Keratinocyte (primary cell): ENCODE results near the gene FGF22. TPM values are rescaled to one million over a fixed set of nuclear protein-coding genes. Genes with fewer than 3 reads are reported as not detected.
"Not testable (repeated sequence)": the region's sequence is repeated elsewhere in the genome, so short reads cannot be mapped to it uniquely, and the experiment has no call there.

ENCODE experiments used
- DNase-seq: peaks from one replicate; pipeline ENCODE4 v3.0.0-alpha.2; 2011; ENCODE audit warnings: low read depth, missing footprints, low spot score
- FAIRE-seq: peaks from 2 replicates; lab custom pipeline; 2011; peaks lifted over from hg19 to GRCh38; lab: Jason Lieb, UNC
- H2AFZ ChIP-seq: 2 replicates; pipeline ENCODE4 v1.6.0; 2012; ENCODE audit warnings: low read length, control low read depth, inconsistent platforms; ENCODE audit not compliant: control insufficient read depth
- H3K27ac ChIP-seq: 2 replicates; pipeline ENCODE4 v1.5.1; 2011; ENCODE audit warnings: low read length; ENCODE audit not compliant: control insufficient read depth, insufficient read depth
- H3K27me3 ChIP-seq: 3 replicates; pipeline ENCODE4 v1.6.0; 2011; ENCODE audit warnings: low read length; ENCODE audit not compliant: control insufficient read depth, insufficient read depth; ENCODE audit errors: extremely low read depth
- H3K36me3 ChIP-seq, 2 experiments: 2 replicates in 1 of 2; 3 replicates in 1 of 2; pipeline ENCODE4 v1.5.1; 2011; ENCODE audit warnings: low read length in 2 of 2, mild to moderate bottlenecking in 1 of 2; ENCODE audit not compliant: control insufficient read depth in 2 of 2, insufficient read depth in 2 of 2; ENCODE audit errors: extremely low read depth in 1 of 2
- H3K4me1 ChIP-seq: 3 replicates; pipeline ENCODE4 v1.5.1; 2011; ENCODE audit warnings: low read length; ENCODE audit not compliant: control insufficient read depth, insufficient read depth; ENCODE audit errors: extremely low read depth
- H3K4me2 ChIP-seq: 3 replicates; pipeline ENCODE4 v1.6.0; 2011; ENCODE audit warnings: low read depth, low read length; ENCODE audit not compliant: control insufficient read depth, insufficient read depth; ENCODE audit errors: extremely low read depth
- H3K4me3 ChIP-seq, 3 experiments: fragments of 200-600 bp in 1 of 3; sonication (generic) in 1 of 3; 2 replicates in 2 of 3; 3 replicates in 1 of 3; pipeline ENCODE4 v1.5.1; 2011 to 2016; ENCODE audit warnings: low read length in 3 of 3, mild to moderate bottlenecking in 3 of 3, control low read depth in 2 of 3, inconsistent platforms in 1 of 3, low read depth in 1 of 3, mixed read lengths in 1 of 3, mixed run types in 1 of 3, moderate library complexity in 1 of 3; ENCODE audit not compliant: control insufficient read depth in 2 of 3, insufficient read depth in 2 of 3; ENCODE audit errors: extremely low read depth in 1 of 3
- H3K79me2 ChIP-seq: 2 replicates; pipeline ENCODE4 v1.6.0; 2012; ENCODE audit warnings: low read length; ENCODE audit not compliant: control insufficient read depth, insufficient read depth
- H3K9ac ChIP-seq: 3 replicates; pipeline ENCODE4 v1.6.0; 2011; ENCODE audit warnings: low read length; ENCODE audit not compliant: control insufficient read depth, insufficient read depth; ENCODE audit errors: extremely low read depth
- H3K9me1 ChIP-seq: 3 replicates; pipeline ENCODE4 v1.6.0; 2011; ENCODE audit warnings: low read length; ENCODE audit not compliant: control insufficient read depth, insufficient read depth; ENCODE audit errors: extremely low read depth
- H3K9me3 ChIP-seq: 2 replicates; pipeline ENCODE4 v1.5.1; 2012; ENCODE audit warnings: low read depth, low read length; ENCODE audit not compliant: control insufficient read depth
- H4K20me1 ChIP-seq: 3 replicates; pipeline ENCODE4 v1.6.0; 2011; ENCODE audit warnings: low read length; ENCODE audit not compliant: control insufficient read depth, insufficient read depth; ENCODE audit errors: extremely low read depth
- EZH2 ChIP-seq: IDR thresholded peaks from one replicate; pipeline ENCODE4 v1.6.1; 2012; ENCODE audit warnings: inconsistent platforms, mild to moderate bottlenecking, low read length, moderate library complexity
- dilution Hi-C: fragments of 300-500 bp; cut with MboI; formaldehyde crosslinking; loops from one replicate; pipeline ENCODE4 v1.7.0; 2020; ENCODE audit warnings: low sequenced_read_pairs; ENCODE audit not compliant: extremely low pct_ligation_motif_present
- polyA plus RNA-seq, 5 experiments: library from polyadenylated mRNA; depleted of rRNA in 3 of 5; stranded (reverse) in 3 of 5; stranded (forward) in 1 of 5; unstranded in 1 of 5; fragments of >200 nt; gene quantifications; 1 replicate in 1 of 5; 2 replicates in 3 of 5; 3 replicates in 1 of 5; pipeline versions ENCODE4 v1.2.1 to v1.2.3, GENCODE V29; 2011 to 2012; ENCODE audit warnings: missing spikeins in 2 of 5, low read depth in 1 of 5, low replicate concordance in 1 of 5
- TF ChIP-seq, protein P1 (sequence below), 3 experiments: IDR thresholded peaks in 1 of 3; conservative IDR thresholded peaks in 1 of 3; optimal IDR thresholded peaks in 1 of 3; 2 replicates in 2 of 3; 3 replicates in 1 of 3; pipeline versions ENCODE3 to v1.5.1; 2011; ENCODE audit warnings: low read length in 3 of 3, mild to moderate bottlenecking in 3 of 3, moderate library complexity in 2 of 3, control low read depth in 1 of 3, inconsistent platforms in 1 of 3; ENCODE audit not compliant: insufficient read depth in 2 of 3; ENCODE audit errors: extremely low read depth in 1 of 3

FGF22 gene
- polyA plus RNA-seq, 1 donor (not counting 4 experiments of a cell fraction or from before 2014, with no cell fraction given): not detected

DNA sequence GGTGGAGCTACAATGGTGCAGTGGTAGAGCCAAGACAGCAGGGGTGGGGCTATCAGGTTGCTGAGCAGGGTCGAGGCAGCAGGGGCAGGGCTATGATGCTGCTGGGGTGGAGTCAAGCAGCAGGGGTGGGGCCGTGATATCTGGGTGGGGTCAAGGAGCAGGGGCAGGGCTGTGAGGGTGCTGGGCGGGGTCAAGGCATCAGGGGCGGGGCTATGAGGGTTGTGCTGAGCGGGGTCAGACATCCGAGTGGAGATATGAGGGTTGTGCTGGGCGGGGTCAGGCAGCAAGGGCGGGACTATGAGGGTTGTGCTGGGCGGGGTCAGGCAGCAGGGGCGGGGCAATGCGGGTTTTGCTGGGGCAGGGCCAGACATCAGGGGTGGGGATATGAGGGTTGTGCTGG is 35.3 kb upstream of the FGF22 start:
- no peaks in the 10 kb centered on the region for H3K4me1 ChIP-seq
- FAIRE-seq (no peak), DNase-seq (no peak)
- H2AFZ ChIP-seq: no peak overlapping the region
- no peaks in the 10 kb centered on the region for H3K9me3 ChIP-seq
- TF ChIP-seq EZH2: no peak
- TF ChIP-seq, protein P1, sequence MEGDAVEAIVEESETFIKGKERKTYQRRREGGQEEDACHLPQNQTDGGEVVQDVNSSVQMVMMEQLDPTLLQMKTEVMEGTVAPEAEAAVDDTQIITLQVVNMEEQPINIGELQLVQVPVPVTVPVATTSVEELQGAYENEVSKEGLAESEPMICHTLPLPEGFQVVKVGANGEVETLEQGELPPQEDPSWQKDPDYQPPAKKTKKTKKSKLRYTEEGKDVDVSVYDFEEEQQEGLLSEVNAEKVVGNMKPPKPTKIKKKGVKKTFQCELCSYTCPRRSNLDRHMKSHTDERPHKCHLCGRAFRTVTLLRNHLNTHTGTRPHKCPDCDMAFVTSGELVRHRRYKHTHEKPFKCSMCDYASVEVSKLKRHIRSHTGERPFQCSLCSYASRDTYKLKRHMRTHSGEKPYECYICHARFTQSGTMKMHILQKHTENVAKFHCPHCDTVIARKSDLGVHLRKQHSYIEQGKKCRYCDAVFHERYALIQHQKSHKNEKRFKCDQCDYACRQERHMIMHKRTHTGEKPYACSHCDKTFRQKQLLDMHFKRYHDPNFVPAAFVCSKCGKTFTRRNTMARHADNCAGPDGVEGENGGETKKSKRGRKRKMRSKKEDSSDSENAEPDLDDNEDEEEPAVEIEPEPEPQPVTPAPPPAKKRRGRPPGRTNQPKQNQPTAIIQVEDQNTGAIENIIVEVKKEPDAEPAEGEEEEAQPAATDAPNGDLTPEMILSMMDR (optimal IDR thresholded peaks at IDR 0.05 in 1 of 3, IDR thresholded peaks at IDR 0.05 in 1 of 3, conservative IDR thresholded peaks at IDR 0.05 in 1 of 3; ENCODE audit: extremely low read depth in 1 of 3, insufficient read depth in 2 of 3, low read length in 3 of 3): no peak
- H3K9me1 ChIP-seq: no peaks in the 10 kb centered on the region
- no peak overlapping the region for H3K4me3 ChIP-seq
- no peaks in the 10 kb centered on the region for H3K36me3 ChIP-seq
- no peak overlapping the region for H3K27ac ChIP-seq
- H3K4me2 ChIP-seq: no peak overlapping the region
- dilution Hi-C loops: no loop called here
- no peak overlapping the region for H3K9ac ChIP-seq
- no peaks in the 10 kb centered on the region for H3K79me2 ChIP-seq
- peaks cover 3% of the 10 kb centered on the region for H3K27me3 ChIP-seq
- H4K20me1 ChIP-seq: no peaks in the 10 kb centered on the region

DNA sequence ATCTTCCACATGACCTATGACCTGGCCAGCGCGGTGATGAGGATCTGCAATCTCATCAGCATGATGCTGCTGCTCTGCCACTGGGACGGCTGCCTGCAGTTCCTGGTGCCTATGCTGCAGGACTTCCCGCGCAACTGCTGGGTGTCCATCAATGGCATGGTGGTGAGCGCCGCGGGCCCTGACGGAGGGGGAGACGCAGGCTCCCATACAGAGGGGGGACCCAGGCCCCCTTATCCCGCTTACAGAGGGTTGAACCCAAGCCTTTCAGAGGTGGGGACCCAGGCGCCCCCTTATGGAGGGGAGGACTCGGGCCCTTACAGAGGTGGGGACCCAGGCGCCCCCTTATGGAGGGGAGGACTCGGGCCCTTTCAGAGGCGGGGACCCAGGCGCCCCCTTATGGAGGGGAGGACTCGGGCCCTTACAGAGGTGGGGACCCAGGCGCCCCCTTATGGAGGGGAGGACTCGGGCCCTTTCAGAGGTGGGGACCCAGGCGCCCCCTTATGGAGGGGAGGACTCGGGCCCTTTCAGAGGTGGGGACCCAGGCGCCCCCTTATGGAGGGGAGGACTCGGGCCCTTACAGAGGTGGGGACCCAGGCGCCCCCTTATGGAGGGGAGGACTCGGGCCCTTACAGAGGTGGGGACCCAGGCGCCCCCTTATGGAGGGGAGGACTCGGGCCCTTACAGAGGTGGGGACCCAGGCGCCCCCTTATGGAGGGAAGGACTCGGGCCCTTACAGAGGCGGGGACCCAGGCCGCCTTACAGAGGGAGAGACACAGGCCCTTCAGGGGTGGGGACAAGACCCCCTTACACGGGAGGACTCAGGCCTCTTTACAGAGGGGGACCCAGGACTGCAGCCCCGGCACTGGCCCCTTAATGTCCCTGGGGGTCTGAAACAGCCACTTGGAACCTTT is 34.4 kb upstream of the FGF22 start:
- H3K27ac ChIP-seq, H3K9ac ChIP-seq, H3K4me2 ChIP-seq, H3K9me1 ChIP-seq, DNase-seq, H3K4me1 ChIP-seq, H3K36me3 ChIP-seq, H2AFZ ChIP-seq, H3K27me3 ChIP-seq, dilution Hi-C loops, FAIRE-seq, H3K4me3 ChIP-seq, H3K9me3 ChIP-seq, H4K20me1 ChIP-seq, H3K79me2 ChIP-seq: not testable (repeated sequence)
